Measurements from ENCODE around the gene FCAMR. TPM values are rescaled to one million over a fixed set of nuclear protein-coding genes. Genes with fewer than 3 reads are reported as not detected.
A peak's percentile ranks its signal among the peaks of the same experiment; 100 is the strongest.

Gene FCAMR
- polyA plus RNA-seq, 4 donors: 4.8 to 16.2 (median 9.0) TPM

DNA sequence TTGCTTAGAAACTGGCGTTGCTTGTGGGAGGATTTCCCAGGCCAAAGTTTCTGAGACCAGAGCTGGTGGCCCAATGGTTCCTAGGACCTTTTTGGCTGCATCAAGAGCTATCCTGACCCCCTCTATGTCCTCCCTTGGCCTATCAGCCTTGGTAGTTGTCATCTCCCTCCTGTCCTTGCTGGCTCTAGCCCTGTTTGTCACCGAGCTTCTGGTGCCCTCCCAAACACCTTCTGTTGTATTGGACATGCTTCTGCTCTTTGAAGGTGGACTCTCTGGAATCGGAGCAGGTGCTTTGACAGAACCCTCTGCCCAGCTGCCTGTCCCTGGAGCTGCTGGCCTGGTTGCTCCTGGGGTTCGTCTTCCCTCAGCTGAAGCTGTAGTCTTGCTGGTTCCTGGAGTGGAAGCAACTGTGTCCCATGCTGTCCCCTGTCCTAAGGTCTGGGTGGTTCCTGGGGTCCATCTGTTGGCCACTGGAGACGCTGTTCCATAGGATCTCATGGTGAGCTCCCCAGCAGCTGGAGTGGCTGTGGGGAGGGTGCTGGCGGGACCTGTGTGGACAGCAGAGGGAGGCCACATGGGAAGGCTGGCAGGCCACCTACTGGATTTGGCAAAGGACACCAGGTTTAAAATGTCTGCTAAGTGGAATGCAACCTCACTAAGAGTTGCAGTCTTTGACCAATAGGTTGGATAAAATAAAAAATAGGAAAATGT lies 9.4 kb downstream of the FCAMR start:
- DNase-seq (ENCODE audit: low read depth in 4 of 4, low spot score in 2 of 4): no peak

DNA sequence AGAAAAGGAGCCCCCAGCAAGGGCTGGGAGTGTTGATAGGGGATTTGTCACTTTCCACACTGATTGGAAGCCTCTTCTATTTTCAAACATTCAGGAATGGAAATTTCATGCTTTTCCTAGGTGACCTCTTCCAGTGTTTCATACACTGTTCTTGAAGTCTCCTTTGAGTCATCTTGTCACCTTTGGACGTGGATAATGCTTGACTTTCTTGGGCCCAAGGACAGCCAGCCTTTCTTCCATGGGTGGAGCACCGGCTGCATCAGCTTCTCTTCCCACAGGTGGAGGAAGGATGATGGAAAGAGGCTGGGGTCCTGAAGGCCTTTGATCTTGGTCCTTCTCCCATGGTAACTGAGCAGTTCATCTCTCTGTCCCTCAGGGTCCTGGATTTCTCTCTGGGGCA lies 12.1 kb downstream of the FCAMR start:
- no peak for DNase-seq (ENCODE audit: low read depth in 4 of 4, low spot score in 2 of 4)

DNA sequence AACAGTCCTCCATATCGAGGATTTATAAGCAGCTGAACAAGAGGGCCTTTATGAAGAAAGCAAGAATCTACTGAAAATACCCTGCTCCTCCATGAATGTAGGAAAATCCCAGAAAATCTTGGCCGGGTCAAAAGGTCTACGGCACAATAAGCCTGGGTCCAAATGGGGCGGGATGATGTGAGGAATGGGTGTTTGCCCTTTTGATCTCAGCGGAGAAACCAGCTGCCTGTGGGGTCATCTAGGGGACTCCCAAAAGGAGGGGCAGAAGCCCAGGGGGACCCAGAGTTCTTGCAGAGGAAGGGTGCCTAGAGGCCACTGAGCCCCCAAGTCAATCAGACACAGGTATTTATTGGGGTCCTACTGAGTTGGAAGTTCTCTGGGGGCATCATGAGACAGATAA lies 12.6 kb downstream of the FCAMR start:
- no peak for DNase-seq (ENCODE audit: low read depth in 4 of 4, low spot score in 2 of 4)

DNA sequence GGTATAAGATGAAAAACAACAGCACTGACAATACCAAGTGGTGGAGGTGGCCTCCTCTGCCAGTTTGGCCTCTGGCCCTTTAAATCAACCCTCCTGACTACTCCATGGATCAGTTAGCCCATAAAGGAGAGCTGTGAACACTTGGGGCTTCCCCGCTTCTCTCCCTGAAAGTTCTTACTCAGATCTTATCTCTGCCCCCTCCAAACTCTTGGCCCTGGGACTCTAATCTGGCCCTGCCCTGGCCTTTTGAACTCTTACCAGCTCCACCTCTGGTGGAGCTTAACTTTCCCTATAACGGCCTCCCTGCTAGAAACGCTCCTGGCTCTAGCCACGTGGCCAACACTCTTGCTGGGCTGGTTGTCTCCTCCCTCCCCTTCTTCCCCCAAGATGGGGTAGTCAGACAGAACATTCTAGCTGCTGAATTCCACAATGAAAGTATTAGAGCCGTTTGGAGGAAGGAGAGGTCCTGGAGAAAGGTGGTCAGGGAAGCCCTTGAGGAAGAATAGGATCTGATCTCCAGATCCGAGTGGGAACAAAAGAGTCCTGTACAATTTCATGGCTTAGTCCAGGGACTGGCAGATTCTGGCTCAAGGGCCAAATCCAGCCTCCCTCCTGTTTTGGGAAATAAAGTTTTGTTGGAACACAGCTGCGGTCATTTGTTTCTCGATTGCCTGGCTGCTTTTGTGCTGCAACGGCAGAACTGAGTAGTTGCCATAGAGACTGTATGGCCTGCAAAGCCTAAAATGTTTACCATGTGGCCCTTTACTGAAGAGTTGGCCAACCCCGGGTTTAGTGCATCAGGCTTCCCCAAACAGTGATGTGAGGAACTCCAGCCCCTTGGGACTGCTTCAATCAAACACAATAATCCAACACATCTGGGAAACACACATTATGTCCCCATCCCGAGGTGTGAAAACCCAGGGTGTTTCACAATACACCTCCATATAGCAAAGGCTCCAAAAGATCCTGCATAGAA lies 14.5 kb downstream of the FCAMR start:
- no peak for DNase-seq (ENCODE audit: low read depth in 4 of 4, low spot score in 2 of 4)

DNA sequence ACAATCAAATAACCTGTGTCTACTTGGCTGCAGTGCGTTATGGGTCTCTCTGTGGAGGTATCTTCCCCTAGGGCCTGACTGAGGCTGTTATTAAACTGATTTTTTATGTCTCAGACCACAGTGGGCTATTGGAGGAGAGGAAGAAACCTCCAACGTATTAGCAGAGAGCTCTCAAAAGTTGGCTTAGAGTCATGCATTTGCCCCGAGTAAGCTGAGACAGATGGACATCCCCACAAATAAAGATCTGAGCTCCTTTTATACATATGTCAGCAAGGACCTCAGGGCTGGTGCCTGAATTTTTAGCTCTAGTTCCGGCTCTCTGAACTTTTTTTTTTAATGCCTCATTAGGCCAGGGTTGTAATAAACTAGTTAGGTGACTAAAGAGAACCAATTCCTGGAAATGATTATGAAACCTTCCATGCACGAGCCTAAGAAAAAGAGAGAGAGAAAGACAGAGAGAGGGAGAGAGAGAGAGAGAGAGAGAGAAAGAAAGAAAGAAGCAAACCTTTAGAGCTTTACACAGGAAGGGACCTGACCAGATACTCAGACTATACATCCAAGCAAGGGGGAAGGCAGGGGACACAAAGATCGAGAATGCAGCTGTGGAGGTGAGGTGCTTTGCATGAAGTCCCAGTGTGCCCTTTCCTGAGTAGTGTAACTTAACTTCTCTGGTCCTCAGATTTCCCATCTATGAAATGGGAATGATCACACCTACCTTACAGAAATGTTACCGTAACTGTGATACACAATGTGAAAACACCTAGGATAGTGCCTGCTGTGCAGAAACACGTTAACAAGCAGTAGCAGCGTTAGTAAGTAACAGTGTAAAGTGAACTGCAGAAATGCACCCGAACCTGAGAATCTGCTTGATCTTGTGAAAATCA lies 15.6 kb downstream of the FCAMR start:
- no peak for DNase-seq (ENCODE audit: low read depth in 4 of 4, low spot score in 2 of 4)

DNA sequence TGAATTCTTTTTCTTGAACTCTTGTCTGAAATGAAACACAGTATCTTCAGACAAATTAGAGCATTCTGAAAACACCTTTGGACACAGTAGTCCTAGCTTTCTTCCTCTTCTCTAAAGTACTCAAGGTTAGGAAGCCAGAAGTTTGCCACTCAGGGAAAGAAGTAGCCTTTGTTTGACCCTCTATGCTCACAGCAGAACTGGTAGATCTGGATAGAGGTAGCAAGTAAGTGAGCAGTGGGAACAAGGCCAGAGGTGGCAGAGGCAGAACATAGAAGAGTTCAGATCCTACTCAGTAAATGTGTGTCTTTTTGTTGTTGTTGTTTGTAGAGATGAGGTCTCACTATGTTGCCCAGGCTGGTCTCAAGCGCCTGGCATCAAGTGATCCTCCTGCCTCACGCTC lies 16.6 kb downstream of the FCAMR start:
- DNase-seq (ENCODE audit: low read depth in 4 of 4, low spot score in 2 of 4): no peak

DNA sequence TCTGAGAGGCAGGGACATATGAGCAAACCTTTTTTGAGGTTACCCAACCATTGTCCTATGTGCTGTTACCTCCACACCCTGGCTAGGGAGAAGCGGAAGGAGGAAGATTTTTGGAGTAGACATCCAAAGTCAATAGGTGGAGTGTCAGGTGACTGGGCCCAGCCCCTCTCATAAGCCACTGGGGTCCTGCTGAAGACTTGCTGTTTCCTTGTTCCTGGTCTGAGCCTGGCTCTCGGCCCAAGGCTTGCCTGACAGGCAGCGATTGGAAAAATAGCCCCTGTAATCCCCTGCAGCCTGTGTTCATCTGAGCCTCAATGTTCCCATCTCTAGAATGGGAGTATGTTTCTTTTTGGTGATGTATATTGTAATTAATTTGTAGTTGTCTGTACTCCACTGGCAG lies 17.1 kb downstream of the FCAMR start:
- DNase-seq (ENCODE audit: low read depth in 4 of 4, low spot score in 2 of 4): no peak

DNA sequence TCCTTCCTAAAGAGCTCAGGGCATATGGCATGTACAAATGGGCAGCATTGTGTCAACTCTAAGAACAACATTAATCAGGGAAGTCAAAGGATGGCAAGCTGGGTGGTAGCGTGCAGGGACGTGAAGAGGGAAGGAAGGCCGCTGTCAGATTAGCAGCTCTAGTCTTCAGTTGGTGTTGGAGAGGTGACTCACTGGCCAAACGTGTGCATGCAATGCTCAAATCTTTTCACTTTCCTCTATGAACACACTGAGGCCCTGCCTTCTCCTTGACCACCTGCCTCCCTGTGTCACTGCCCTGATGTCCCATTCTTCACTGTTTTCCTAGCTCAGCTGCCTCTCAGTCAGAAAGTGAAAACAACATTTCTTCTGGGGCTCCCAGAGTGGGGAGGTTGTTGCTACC lies 18.1 kb downstream of the FCAMR start:
- DNase-seq (ENCODE audit: low read depth in 4 of 4, low spot score in 2 of 4): no peak

DNA sequence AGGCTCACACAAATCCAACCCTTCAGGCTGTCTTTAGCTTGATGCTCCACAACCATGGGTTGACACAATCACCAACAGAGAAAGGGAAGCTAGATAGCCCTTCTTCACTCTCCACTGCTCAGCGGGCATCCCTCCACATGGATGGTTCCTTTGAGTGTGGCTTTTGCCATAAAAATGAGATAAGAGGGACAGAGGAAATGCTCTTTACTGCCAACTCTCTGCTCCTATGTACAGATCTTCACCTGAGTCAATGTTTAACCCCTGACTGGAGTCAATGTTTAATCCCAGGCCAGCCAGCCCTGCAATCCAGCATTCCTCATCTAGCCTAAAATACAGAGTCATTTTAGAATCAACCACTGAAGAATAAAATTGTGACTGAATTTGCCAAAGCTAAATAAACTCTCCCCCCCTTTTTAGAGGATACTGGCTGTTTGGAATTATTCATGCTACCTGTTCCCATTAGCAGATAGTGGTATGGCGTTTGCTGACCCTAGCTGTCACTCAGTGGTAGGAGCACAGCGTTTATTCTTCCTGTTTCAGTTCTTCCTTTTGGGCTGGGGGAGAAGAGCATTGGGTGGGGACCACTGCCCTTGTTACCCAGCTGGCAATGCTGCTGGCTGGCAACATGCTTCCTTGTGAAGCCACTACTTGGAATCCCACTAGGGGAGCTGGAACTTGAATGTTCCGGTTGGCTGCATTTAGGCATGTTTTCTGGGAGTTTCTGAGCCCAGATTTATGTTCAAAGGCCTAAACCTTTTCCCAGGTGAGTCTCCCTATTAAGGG lies 18.8 kb downstream of the FCAMR start:
- peak in 1 of 4 donors; percentile 49 for DNase-seq (ENCODE audit: low read depth in 4 of 4, low spot score in 2 of 4)

DNA sequence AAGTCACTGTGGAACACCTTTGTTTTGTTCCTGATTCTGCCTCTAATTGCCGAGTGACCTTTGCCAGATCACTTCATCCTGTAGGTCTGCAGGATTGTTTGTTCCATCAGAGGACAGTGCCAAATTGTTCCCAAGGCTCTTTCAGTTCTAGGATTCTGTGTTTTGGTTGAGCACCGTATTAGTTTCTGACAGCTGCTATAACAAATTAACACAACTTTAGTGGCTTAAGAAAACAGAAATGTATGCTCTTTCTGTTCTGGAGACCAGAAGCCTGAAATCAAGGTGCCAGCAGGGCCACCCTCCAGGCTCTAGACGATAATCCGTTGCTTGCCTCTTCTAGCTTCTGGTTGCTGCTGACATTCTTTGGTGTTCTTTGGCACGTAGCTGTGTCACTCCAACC lies 20.6 kb downstream of the FCAMR start:
- DNase-seq (ENCODE audit: low read depth in 4 of 4, low spot score in 2 of 4): no peak

DNA sequence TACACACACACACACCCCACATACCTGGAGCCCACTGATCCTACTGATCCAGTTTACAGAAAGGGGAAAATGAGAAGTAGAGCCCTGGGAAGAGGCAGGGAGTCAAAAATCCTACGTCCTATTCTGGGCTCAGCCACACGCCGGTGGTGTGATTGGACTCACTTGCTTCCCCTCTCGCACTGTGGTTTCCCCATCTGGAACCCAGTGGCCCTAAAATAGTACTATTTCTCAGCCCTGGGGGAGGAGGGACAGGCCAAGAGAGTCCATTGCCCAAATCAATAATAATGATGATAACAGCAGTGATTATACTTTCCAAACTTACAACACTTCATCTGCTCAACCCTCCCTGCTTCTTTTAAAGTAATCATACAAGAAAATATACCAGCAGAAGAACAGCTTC lies 21.1 kb downstream of the FCAMR start:
- no peak for DNase-seq (ENCODE audit: low read depth in 4 of 4, low spot score in 2 of 4)

DNA sequence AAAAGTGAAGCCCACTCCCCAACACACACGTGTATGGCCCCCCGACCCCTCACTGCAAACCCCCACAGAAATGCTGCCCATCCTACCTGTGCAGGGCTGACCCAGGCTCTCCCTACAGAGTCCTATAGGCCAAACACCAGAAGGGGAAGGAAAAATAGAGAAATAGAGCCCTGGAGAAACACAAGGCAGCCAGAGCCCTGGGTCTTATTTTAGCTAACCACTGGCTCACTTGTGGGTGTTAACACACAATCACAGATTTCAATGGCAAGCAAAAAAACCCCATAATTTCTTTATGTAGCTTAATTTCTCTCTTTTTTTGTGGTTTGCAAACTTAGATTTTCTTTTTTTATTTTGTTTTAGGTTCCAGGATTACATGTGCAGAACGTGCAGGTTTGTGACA lies 23.0 kb downstream of the FCAMR start:
- DNase-seq (ENCODE audit: low read depth in 4 of 4, low spot score in 2 of 4): no peak

DNA sequence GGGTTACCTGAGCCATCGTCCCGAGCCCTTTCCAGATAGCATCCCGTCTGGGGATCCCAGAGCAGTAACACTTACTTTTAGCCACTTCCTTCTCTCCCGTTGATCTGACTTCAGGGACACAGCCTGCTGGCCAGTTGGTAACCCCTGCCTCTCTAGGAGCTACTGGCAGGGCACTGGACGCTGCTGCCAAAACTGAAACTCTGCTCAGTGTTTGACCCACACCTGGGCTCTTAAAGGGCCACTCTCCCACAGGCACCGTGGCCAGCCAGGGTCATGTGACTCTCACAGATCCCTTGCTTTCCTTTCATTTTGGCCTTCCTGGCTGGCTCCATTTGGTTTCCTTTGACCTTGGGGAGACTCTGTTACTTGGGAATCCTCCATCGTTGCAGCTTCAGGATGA lies 24.0 kb downstream of the FCAMR start, which contains the start of gene PIGR:
Gene PIGR (minus strand): TSS at position 206 of the 400 bp plus-strand sequence. CDS start 5,935 bp downstream, outside the sequence.
- no peak for DNase-seq (ENCODE audit: low read depth in 4 of 4, low spot score in 2 of 4)

DNA sequence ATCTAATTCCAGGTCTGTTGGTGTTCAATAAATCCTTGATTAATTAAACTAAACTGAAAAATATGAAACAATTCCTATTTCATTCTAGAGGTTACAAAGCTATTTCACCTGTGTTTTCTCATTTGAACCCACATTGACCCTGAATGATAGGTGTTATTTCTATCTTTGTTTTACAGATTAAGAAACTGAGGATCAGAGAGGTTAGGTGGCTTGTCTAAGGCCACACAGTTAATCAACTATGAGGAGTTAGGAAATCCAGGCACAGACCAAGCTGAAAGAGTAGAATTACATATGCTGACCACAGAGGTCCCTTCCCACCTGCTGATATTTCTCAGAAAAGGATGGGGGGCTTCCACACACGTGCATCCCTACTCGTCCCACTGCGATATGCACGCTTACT lies 24.5 kb downstream of the FCAMR start:
- DNase-seq (ENCODE audit: low read depth in 4 of 4, low spot score in 2 of 4): no peak

DNA sequence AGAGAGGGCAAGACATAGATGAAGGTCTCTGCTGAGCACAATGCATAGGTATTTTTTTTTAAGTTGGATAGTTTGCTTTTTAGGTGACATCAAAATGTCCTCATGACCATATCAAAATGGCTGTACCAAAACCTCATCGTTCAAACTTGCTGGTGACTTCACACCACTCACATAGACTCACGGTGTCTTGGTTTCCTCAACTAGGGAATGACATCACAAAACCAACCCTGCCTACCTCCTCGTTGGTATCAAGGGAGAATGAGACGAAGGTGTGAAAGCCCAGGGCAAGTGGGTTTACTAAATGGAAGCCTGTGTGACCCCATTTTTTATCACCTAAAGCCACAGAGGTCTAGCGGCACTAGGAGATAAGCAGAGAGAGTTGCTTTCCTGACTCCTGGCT lies 25.6 kb downstream of the FCAMR start:
- no peak for DNase-seq (ENCODE audit: low read depth in 4 of 4, low spot score in 2 of 4)

DNA sequence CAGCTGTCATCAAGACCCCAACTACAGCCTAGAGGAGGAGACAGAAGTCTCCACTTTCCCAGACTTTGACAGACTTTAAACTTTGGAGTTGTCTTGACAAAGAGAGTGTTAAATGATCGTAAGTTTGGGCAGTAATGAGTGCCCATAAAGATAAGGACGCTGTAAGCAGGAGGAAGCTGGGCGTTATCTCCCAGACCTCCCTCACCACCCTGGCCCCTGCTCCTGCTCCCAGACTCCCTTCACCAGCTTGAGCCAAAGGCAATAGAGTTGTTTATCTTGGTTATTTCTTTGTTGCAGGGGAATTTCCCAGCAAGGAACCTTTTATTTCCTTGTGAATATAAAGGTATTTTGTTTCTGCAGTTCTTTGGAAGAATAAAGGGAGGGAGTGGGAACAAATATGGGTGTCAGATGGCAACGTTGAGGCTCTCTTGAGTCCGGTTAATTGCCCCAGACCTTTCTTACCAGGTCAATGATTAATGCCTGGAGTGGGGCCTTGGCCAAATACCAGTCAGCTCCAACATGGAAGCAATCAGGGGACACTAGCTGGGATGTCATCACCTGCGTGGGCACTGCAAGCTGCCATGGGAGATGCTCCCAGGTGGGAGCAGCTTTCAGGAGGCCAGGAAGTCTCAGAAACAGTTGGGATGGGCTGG lies 28.4 kb downstream of the FCAMR start:
- DNase-seq (ENCODE audit: low read depth in 4 of 4, low spot score in 2 of 4): no peak

DNA sequence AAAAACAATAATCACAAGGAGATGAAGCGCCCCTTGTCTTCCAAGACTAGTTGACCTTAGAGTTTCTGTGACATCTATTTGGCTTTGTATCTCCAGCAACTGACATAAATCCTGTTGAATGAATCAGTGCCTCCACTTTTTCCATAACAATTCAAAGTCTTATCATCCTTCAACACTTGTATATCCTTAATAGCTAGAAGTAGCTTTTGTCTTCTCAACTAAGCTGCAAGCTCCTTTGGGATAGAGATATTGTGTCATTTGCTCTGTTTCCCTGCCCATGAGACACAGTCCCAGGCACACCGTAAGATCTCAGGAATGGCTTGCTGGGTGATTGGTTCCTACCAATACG lies 29.7 kb downstream of the FCAMR start:
- DNase-seq (ENCODE audit: low read depth in 4 of 4, low spot score in 2 of 4): no peak

DNA sequence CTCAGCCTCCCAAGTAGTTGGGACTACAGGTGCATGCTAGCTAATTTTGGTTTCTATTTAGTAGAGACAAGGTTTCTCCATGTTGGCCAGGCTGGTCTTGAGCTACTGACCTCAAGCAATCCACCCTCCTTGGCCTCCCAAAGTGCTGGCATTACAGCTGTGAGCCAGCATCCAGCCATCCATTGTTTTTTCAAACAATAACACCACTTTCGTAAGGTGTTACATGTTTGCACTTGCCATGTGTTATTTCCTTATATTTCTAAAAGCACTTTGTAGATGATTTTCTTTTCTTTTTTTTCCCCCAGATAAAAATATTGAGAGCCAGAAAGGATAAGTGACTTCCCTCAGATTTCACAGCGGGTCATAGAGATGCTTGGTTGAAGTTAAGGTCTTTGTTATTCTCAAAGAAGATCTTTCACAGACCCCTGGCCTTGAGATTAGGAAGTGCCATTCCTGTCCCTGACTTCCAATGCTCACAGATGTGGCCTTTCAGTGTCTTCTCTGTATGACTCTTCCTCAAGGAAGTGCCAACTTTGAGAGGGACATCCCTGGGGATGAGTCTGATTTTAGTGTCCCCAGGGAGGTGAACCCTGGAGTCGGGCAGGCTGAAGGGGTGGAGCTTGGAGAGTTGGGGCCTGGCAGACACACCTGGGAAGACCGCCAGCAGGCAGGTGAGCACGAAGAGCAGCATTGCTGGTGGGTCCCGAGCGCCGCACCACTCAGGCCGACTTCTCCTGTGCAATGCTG lies 30.2 kb downstream of the FCAMR start:
- no peak for DNase-seq (ENCODE audit: low read depth in 4 of 4, low spot score in 2 of 4)

DNA sequence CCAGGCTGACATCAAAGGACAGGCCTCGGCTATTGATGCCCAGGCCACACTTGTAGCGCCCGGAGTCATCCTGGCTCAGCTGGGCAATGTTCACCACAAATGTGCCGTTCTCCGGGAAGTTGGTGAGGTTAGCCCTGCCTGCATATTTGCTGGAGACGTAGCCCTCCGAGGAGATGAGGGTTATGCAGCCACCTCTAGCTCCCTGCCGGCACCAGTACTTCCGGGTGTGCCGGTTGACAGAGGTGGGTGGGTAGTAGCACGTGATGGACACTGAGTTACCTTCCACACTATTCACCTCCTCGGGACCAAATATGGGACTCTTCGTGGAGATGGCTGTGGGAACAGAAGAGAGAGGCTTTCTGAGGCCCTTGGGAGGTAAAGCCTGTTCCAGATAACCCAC lies 31.1 kb downstream of the FCAMR start:
- no peak for DNase-seq (ENCODE audit: low read depth in 4 of 4, low spot score in 2 of 4)
